HG03097 (cell line): ENCODE results near the gene SOX12.
"Not testable (repeated sequence)": the region's sequence is repeated elsewhere in the genome, so short reads cannot be mapped to it uniquely, and the experiment has no call there.

Experiments used
- ATAC-seq: cut with Tn5 transposase; IDR thresholded peaks from one replicate; pipeline ENCODE4 v1.9.1; 2021; ENCODE audit not compliant: unreplicated experiment, low FRiP score

The SOX12 gene

DNA sequence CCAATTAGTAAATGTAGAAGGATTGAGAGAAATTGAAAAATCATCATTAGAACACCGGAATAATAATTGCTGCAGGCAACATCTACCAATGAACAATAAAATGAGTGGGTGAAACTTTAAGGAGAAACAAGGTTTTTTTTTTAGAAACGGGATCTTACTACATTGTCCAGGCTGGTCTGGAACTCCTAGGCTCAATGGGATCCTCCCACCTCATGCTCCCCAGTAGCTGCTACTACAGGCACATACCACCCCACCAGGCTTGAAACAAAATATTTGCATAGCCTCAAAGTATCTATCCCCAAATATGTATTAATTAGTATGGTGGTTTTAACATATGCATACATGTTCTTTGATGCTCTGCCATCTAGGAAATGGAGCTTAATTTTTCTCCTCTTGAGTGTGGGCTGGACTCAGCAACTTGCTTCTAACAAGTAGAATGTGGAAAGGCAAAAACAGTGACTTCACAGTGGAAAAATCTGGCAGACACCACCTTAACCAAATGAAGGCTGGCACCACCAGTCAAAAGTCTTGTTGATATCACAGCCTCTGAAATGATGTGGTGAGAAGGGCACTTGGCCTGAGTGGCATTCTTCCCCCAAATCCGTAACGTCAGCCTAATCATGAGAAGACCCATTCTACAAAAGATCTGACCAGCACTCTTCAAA, 33.7 kb downstream of the SOX12 start:
- ATAC-seq: no peak

DNA sequence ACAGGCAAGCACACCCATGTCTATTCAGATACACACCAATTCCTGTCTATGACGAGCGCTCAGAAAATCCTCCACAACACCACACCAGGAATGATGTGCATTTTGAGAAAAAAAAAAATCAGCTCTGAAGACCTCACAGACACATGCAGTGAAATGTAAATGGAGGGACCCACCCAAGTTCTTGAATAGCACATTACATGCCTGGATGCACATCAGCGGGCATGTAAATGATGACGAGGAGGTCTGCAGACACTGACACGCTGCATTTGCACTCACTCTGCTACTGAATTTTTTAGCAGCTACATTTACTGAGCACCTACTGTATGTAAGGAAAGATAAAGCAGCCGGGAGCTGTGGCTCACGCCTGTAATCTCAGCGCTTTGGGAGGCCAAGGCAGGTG, 36.2 kb downstream of the SOX12 start:
- no peak for ATAC-seq

DNA sequence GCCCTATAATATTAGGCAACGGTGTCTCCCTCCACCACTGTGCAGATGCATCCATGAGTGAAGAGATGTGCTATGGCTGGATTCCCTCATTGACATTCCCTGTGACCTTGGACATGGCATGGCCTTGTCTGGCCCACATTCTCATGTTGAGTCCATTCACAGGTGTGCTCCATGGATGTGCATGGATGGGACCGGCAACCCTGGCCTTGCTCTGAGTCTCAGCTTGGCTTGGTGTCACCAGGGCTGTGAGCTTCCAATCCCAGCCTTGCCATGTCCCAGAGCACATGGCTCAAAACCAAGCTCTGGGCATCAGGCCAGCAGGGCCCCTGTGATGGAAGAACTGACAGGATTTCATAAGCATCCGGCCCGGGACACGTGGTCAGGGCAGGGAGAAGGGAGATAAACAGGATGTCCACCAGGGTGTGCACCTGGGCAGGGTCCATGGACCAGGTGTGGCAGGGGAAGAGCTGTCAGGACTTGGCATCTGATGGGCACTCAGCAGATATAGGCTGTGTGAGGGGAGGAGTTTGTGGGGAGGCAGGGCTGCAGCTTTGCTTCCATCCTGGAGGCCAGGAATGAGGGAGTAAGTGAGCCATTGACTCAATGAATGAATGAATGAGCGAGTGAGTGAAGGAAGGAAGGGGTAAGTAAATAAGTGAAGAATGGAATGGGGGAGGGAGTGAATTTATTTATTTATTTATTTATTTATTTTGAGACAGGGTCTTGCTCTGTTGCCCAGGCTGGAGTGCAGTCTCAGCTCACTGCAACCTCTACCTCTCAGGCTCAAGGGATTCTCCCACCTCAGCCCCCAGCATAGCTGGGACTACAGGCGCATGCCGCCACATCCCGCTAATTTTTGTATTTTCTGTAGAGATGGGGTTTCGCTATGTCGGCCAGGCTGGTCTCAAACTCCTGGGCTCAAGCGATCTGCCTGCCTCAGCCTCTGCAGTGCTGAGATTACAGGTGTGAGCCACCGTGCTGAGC, 37.2 kb downstream of the SOX12 start:
- ATAC-seq: no peak

DNA sequence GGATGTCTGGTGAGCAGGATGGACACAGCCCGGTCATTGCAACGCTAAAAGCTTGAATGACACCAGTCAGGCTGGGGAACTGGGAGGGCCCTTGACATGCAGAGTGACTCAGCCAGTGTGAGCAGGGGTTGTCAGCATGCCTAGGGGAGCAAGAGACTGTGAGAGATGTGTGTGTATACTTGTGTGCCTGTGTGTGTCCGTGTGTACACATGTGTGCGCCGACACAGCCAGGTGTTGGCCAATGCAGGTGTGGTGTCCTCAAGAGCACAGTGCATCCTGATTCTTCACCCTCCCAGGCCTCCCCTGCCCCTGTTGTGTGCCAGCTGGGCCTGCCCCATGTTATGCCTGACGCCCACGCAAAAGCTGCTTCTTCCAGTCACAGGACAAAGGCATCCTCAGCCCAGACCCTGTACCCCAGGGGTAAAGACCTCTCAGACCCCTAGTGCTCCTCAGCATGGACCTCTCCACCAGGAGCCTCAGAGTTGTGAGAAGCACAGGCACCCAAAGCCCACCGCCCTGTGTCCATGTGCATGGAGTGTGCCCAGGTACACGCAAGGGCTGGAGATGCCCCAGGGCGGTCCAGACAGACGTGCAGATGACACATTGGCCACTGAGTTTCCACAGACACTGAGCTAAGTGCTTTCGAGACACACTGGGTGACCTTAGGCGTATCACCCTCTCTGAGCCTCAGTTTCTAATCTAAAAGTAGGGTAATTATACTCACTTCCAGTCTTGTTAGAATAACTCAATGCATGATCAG, 38.1 kb downstream of the SOX12 start:
- no peak for ATAC-seq

DNA sequence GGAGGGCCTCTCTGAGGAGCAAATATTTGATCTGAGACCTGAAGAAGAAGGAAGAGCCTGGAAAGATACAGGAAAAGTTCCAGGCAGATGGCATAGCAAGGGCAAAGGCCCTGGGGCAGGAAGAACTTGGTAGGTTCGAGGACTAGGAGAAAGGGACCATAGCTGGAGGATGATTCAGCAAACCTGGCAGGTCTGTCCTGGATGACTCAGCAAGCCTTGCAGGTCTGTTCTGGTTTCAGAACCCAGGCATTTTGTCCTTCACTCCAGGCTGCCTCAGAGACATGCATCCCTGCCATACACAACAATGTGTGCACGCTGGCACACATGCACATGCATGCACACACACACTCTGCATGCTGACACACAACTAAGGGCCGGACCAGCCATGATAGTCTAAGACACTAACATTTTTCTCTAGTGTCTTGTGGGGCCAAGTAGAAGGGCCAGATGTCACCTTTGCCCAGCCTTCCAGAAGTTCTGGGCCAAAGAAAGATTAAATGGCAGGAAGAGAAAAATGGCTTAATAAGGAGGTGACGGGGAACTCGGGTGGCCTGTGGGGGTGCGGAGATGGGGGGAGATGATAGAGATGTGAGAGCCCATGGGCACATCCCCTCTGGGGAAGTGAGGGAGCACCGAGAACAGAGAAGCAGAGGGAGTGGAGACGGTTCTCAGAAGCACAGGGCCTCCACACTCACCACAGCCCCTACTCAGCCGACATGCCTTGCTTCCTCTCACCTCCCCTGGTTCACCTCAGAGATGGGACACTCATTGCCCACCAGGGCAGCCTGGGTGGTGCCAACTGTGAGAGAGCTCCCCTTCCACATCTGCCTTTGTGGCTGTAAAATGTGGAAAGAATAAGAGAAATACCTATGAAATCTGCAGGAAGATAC, 39.8 kb downstream of the SOX12 start:
- no peak for ATAC-seq

DNA sequence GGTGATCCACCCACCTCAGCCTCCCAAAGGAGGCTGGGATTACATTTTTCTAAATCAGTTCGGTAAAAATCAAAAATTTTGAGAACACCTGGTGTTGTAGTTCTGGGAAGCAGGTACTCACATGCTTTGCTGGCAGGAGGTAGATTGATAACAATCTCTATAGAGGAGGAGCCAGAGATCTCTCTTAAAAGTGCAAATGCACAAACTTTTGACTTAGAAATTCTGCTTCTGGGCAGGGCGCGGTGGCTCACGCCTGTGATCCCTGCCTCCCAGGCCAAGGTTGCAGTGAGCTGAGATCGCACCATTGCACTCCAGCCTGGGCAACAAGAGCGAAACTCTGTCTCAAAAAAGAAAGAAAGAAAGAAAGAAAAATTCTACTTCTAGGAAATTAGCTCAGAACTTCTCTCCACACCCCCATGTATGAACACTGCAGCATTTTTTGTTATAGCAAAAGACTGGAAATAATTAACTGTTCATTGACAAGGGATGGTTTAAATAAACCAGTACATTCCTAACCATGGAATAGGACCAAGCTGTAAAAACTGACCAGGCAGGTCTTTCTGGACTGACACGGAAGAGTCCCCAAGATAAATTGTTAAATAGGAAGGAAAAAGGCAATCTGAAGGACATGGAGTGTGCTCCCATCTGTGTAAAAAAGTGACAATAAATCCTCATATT, 40.8 kb downstream of the SOX12 start:
- ATAC-seq: no peak

DNA sequence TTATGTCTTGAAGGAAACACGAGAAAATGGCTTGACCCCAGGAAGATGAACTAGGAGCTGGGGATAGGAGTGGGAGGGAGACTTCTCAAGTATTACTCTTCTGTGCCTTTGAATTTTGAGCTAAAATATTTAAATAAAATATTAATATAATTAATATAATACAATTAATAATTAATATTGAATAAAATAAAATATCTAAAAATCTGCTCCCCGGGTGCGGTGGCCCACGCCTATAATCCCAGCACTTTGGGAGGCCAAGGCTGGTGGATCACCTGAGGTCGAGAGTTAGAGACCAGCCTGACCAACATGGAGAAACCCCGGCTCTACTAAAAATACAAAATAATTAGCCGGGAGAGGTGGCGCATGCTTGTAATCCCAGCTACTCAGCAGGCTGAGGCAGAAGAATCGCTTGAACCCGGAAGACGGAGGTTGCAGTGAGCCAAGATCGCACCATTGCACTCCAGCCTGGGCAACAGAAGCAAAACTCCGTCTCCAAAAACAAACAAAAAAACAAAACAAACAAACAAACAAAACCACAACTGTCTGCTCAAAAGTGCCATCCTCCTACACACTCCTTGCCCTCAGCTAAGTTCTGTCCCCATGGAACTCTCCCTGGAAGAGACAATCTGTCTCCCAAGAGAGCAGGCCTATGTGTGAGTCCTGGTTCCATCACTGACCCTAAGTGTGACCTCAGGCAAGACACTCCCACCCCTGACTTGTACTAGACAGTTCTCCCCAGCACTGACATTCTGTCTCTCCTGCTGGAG, 41.5 kb downstream of the SOX12 start:
- ATAC-seq: no peak

DNA sequence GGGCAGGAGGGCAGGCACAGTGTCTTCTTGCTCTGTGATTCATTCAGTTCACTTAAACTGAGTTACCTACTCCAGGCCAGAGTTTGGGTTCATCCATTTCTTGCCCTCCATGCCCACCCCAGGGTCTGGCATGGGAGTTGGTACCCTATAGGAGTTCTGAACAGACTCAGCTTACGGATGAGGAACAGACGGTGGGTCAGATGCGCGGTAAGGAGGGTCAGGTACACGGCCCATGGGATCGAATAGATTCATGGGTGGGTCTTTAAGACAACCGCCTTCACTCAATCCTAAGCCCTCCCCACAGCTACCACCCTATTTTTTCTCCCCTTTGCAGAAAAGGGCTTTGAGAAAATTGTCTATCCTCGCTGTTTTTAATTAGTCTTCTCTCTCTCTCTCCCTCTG, 42.1 kb downstream of the SOX12 start:
- no peak for ATAC-seq

DNA sequence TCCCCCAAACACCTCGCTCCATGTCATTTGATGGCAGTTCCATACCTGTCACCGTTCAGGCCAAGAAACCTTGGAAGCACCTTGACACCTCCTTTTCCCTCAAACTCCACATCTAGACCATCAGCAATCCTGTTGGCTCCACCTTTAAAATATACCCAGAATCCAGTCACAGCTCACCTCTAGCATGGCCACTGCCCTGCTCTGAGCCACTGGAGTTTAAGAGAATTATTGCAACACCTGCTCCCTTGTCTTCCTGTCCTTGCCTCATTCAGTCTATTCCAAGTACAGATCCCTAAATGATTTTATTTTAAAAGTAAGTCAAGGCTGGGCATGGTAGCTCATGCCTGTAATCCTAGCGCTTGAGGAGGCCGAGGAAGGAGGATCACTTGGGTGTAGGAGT, 43.6 kb downstream of the SOX12 start:
- ATAC-seq: no peak

DNA sequence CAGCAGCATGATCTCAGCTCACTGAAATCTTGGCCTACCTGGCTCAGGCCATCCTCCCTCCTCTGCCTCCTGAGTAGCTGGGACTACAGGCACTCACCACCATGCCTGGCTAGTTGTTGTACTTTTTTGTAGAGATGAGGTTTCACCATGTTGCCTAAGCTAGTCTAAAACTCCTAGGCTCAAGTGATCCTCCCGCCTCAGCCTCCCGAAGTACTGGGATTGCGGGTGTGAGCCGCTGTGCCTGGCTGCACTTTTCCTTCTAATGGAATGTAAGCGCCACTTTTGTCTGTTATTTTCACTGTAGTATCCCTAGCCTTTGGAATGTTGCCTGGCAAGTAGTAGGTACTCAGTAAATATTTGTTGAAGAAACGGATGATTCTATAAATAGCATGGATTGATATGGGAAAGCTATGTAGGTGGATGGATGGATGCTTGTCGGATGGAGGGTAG, 44.8 kb downstream of the SOX12 start:
- no peak for ATAC-seq

DNA sequence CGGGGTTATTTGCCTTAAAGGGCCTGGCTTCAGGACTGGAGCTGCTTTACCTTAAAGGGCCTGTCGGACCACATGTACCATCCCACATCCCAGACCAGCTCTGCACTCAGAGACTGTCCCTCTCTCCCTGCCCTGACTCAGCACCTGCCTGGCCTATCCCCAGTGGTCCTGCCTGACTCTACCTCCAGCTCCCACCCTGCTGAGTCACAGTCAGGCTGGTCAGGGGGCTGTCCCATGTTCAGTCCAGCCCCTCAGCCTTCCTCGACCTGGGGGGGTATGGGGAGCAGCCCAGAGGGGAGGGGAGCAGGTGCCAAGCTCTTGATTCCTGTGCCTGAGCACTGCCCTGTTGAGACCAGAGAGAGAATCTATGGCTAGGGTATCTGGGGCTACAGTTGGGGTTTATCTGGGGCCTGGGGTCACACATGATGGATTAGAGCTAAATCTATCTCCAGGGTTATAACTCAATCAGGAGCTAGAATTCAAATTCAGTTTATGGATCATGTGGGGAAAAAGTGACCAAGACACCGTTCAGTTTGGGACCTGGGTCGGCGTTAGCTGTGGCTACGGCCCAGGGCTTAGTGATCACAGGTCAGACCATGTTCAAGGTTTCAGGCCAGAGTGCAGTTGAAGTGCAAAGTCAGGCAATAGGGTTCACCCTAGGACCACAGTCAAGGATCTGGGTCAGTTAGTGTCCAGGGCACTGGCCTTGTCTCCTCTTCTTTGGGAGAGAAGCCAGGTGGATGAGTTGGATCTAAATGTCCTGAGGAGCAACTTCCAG, 45.8 kb downstream of the SOX12 start:
- no peak for ATAC-seq

DNA sequence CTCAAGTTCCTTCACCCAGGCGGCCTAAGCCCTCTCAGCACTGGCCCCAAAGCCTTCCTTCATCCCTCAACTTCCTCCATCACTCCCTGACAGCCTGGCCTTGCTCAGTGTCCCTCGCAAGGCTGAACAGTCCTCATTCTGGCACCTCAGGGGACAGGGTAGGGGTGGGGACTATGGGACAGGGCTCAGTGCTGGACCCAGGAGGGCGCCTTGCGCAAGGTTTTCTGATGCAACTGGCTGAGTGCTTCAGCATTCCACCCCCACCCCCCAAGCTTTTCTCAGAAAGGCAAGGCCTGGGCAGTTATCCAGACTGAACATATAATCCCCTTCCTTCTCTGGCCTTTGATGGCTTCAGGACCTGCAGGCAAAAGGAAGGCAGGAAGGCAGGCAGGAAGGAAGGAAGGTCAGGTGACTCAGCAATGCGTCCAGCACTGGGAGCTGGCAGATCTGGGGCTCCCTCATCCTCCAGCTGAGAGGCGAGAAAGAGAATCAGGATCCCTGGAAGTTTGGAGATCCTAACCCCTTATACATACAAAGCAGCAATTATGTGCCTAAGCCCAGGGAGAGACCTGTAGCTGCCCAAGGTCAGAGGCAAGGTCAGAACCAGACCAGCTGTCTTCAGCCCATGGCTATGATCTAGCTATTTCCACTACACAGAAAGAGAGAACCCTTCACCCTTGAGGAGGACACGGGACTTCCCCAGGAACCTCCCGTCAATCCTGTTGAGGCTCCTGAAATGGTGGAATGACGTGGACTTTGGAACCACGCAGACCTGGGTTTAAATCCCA, 46.6 kb downstream of the SOX12 start:
- no peak for ATAC-seq

DNA sequence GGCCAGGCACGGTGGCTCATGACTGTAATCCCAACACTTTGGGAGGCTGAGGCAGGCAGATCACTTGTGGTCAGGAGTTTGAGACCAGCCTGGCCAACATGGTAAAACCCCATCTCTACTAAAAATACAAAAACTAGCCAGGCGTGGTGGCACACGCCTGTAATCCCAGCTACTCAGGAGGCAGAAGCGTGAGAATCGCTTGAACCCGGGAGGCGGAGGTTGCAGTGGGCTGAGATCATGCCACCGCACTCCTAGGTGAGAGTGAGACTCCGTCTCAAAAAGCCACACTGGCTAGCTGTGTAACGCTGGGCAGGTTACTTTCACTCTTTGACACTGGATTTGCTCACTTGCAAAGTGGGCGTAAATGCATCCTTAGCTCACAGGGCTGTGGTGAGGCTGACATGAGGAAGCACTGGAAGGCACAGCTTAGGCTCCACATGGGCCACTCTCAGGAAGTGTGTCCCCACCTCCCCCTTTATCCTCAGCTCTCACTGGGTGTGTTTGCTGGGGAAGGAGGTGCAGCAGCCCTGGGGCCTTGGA, 47.3 kb downstream of the SOX12 start:
- ATAC-seq: not testable (repeated sequence)

DNA sequence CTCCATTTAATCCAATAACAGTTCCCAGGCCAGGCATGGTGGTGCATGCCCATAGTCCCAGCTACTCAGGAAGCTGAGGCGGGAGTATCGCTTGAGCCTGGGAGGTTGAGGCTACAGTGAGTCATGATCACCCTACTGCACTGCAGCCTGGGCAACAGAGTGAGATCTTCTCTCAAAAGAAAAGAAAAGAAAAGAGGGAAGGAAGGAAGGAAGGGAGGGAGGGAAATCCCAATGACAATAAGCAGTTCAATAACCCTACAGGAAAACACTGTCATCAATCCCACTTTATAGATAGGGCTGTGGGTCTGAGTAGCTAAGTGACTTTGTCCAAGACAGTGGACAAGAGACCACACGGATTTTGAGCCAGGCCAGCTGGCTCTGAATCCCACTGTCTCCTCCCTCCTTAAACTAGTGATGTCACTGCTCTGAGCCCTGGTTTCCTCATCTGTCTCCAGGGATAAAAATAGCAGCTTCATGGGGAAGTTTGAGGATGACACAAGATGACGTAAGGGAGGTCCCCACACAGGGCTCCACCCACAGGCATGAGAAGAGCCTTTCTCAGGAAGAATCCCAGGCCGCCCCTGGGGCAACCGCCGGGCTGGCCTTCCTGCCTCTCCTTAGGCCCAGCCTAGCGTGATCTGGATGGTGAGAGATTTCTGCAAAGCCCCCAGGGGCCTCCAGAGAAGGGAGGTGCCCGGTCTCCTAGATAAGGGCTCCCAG, 48.0 kb downstream of the SOX12 start:
- no peak for ATAC-seq

DNA sequence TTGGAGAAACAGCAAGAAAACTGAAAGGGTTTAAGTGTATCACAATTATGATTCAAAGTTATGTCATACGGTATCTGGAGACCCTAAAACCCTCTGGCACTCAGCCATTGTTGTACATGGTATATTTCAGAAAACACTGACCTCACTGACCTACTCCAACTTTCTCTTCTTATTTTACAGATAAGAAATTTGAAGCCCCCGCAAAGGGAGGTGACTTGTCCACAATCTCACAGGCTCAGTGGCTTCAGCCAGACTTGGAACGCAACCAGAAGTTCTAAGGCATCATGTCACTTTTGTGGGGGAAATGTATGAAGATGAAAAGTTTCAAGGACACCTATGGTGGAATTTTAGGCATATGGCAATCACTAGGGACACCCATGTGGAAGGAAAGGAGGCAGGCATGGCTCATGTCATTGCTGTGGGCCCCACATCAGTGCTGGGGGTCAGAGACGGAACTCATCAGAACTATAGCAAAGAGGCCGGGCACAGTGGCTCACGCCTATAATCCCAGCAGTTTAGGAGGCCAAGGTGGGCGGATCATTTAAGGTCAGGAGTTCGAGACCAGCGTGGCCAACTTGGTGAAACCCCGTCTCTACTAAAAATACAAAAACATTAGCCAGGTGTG, 50.0 kb downstream of the SOX12 start:
- ATAC-seq: no peak

DNA sequence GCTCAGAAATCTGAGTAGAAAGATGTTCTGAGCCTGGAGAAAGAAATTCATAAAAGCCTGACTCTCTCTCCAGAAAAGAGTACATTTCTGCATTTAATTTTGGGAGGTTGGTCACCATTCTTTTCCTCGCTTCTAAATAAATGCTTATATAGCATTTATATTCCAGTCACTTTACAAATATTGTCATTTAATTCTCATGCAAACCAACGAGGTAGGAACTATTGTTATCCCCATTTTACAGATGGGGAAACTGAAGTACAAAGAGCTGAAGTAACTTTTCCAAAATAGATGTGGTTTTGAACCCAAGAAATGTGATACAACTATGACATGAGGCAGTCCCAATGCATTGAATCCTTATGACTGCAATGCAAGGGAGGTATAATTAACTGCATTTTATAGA, 50.7 kb downstream of the SOX12 start:
- no peak for ATAC-seq
